Suppressor macrophage treated with lipopolysaccharide for 4 hours (primary cell): ENCODE measurements around the gene COA6.
"Not testable (repeated sequence)": the region's sequence is repeated elsewhere in the genome, so short reads cannot be mapped to it uniquely, and the experiment has no call there.

Experiments
- DNase-seq: peaks from one replicate; pipeline ENCODE4 v3.0.0-alpha.2; 2020

The COA6 gene, protein sequence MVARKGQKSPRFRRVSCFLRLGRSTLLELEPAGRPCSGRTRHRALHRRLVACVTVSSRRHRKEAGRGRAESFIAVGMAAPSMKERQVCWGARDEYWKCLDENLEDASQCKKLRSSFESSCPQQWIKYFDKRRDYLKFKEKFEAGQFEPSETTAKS

DNA sequence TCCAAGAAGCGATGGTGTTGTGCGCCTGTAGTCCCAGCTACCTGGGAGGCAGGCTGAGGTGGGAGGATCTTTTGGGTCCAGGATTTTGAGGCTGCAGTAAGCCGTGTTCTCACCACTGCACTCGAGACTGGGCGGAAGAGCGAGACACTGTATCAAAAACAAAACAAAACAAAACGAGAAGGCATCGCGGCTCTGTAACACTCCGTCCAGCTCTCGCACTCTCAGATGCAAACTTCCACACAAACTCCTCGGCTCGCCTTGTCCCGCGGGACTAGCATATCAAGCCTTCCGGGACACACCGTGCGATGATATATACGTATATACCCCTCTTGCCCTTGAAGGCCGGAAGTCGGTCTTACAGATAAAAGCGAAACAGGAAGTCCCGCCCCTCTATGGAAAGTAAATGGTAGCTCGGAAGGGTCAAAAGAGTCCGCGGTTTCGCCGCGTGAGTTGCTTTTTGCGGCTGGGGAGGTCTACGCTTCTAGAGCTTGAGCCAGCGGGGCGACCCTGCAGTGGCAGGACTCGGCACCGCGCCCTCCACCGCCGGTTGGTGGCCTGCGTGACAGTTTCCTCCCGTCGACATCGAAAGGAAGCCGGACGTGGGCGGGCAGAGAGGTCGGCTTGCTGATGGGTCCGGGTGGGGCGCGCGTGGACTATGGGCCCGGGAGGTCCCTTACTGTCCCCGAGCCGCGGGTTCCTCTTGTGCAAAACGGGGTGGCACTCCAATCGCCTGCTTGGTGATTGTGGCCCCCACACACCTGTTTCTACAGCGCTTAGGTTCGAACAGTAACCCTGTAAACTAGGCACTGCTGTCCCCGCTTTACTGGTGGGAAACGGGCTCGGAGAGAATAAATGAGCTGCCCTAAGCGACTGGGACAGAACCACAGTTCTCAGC lies at the start of gene COA6:
COA6 (plus strand) TSS at position 393 of the 895 bp plus-strand sequence; CDS start at position 404, 11 bp downstream.
- peak; percentile 98 for DNase-seq

DNA sequence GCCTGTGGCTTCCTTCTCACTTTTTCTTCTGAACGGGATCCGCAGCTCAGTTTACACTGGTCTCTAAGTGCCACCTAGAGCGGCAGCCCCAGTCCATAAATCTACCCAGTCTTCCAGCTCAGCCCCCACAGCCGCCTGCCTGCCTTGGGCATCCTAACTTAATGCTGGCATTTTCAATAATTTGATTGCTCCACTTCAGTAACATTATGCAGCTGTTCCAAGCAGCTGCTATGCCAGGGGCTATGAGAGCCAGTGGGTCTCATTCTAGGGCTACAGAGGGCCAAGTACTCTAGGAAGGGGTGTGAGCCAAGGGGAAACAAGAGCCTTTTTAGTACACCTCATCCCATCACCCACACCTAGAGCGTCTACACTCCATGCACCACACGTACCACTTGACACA lies 48.4 kb upstream of the COA6 start:
- no peak for DNase-seq

DNA sequence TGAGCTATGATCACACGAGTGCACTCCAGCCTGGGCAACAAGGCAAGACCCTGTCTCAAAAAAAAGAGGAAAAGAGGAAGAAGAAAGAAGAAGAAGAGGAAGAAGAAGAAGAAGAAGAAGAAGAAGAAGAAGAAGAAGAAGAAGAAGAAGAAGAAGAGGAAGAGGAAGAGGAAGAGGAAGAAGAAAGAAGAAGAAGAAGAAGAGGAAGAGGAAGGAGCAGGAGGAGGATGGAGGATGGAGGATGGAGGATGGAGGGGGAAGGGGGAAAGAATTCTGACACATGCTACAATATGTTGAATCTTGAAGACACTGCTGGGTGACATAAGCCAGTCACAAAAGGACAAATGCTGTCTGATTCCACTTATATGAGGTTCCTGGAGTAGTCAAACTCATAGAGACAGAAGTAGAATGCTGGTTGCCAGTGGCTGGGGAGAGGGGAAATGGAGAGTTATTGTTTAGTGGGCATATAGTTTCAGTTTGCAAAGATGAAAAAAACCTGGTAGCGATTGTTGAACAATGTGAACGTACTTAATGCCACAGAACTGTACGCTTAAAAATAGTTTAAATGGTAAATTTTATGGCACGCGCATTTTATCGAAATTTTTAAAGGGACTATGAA lies 47.3 kb upstream of the COA6 start:
- DNase-seq: no peak

DNA sequence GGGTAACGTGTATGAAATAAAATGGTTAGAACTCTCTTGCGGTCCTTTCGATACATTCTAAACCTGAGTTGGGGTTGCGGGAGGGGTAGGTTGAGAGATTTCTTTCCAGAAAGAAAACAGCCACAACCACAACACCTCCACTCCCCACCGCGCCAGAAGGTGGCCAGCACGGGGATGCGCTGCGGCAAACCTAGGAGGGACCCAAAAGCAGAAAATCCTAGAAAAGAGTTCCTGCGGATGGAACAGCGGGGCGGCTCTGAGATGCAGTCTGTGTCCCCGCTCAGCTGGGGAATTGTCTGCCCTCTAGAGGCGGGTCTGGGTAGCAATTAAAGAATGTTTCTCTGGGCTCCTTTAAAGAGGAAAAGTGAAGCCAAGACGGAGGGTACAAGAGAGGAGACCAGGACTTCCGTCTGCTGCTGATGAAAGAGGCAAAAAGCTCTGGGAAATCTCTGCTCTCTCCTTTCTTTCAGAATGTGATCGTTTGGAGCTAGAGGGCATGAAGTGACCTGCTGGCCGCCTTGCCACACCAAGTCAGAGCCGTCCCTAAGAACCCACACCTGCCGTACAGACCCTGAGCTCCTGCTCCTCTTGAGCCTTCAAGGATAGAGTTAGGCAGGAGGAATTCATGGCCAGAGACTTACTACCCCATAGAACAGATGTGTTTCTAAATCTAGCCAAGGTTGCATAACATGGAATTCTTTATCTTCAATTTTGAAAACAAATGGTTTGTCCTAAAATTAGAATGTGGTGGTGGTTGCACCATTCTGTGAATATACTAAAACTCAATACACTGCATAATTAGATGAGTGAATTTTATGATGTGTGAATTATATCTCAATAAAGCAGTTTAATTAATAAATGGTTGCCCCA lies 46.5 kb upstream of the COA6 start:
- DNase-seq: peak; percentile 75

DNA sequence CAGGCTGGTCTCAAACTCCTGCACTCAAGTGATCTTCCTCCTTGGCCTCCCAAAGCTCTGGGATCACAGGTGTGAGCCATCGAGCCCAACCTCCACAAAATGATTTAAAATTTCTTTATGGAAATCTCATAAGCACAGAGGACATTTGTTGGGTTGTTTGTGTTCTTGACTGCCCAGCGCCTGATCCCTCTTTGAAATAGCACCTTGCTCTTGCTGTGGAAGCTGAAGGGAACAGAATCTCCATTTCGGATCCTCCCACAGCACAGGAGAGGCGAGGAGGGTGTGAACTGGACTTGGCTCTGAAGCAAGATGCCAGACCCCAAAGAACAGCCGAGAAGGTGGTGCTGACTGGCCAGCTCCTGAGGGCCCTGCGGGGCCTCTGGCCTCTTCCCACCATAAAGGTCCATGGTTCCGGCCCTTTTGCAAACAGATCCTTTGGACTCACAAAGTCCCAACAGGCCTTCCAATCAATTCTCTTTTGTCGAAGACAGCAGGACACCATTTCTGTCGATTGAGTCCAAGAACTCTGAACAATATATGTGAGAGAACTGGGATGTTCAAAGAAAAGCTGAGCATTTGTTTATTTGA lies 45.6 kb upstream of the COA6 start:
- DNase-seq: no peak

DNA sequence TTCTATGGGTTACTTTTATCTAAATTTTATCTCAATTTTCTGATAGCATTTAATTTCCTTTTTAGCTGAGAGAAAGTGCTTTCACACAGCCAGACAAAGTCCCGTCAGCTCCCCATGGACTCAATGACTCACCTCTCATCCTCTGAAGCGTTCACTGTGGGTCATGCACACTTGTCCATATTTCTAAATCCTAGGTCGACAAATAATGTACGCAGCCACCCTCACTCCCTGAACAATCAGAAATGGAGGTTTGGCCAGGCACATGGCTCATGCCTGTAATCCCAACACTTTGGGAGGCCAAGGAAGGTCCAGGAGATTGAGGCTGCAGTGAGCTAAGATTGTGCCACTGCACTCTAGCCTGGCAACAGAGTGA lies 42.4 kb upstream of the COA6 start:
- peak; percentile 70 for DNase-seq

DNA sequence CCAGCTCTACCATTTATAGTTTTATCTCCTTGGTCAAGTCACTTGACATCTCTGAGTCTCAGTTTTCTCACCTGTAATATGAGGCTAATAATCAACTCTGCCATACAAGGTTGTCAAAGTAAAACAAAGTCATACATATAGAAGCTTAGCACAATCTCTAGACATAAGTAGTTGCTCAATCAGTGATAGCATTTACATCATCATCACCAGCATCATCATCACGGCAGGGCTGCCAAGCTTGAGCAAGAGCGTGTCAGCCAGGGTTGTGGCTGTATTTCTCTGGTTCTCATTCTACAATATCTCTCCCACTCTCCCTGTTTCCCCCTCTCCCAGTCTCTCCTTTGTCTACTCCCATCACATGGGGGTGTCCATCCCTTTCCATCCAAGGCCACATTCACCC lies 41.7 kb upstream of the COA6 start:
- peak; percentile 82 for DNase-seq

DNA sequence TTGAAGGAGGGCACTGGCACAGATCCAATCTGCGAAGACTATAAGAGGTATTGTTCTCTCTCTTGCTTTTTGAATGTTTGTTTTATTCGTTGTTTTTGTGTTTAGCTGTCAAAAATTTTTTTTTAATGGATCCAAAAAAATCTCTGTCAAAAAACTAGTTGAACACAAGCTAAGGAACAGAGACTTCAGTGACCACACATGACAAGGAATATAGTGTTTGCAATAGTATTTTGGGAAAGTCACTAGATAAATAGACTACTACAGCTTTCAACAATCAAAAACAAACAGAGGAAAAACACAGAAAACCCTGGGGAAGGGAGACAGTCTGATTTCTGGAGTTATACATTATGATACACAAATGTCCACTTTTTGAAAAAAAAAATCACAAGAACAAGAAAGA lies 36.9 kb upstream of the COA6 start:
- DNase-seq: no peak

DNA sequence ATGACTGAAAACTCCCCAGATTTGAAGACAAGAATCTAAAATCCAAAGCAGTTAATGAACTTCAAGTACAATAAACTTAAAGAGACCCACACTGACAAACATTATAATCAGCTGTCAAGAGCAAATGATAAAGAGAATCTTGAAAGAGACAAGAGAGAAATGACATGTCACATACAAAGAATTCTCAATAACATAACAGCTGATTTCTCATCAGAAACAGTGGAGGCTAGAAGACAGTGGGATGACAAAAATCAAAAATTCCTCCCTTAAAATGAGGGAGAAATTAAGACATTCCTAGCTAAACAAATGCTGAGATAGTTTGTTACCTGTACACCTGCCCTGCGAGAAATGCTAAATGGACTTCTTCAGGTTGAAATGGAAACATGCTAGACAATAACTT lies 36.0 kb upstream of the COA6 start:
- no peak for DNase-seq

DNA sequence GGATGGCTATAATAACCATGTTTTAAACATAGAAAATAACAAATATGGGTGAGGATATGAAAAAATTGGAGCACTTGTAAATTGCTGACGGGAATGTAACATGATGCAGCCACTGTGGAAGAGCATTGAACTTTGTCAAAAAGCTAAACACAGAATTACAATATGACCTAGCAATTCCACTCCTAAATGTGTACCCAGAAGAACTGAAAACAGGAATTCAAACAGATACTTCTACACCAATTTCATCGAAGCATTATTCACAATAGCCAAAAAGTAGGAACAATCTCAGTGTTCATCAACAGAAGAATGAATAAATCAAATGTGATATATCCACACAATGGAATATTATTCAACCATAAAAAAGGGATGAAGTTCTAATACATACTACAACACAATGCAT lies 32.7 kb upstream of the COA6 start:
- no peak for DNase-seq

DNA sequence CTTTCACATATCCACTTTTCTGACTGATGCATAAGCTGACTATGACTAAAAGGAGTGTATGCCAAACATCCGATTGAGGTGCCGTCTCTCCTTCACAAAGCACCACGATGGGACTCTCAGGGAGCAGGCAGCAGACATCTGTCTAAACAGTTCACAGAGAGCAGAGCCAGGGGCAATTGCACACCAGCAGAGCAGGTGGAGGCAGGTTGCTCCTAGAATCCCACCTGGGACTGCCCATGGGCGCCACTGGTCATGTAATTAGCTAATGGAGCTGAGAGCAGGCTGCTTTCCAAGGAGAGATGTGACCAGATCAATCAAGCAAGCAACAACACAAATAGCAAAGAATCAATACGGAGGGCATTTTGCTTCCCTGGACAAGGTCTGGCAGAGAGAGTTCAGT lies 30.5 kb upstream of the COA6 start:
- DNase-seq: no peak

DNA sequence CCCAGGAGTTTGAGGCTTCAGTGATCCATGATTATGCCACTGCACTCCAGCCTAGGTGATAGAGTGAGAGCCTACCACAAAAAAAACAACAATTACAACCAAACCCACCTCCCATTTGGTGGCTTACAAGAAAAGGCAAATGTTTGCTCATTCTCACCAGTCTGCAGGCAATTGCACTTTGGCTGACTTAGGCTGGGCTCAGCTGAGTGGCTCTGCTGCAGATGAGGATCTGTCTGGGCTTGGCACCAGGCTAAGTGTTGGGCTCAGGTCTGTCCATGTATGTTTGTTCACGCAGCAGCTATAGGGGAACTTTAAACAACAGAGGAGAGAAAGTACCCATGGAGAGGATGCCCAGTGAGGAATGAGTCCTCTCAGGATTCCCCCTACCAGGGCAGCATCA lies 28.0 kb upstream of the COA6 start:
- no peak for DNase-seq

DNA sequence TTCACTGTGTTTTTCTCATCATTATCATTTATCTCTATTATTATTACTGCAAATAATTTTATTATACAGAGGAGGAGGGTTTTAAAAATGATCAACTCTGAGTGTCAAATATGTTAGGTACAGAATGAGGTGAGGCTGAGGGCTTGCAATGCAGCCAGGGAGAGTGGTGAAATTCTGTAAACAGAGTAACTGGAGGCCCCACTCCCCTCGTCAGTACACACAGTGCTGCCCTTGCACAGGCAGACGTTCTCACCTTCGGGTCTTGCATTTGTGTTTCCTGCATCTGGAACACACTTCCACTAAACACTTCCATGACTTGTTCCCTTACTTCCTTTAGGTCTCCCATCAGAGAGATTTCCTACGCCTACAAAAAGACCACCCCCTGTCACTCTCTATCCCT lies 24.3 kb upstream of the COA6 start:
- no peak for DNase-seq

DNA sequence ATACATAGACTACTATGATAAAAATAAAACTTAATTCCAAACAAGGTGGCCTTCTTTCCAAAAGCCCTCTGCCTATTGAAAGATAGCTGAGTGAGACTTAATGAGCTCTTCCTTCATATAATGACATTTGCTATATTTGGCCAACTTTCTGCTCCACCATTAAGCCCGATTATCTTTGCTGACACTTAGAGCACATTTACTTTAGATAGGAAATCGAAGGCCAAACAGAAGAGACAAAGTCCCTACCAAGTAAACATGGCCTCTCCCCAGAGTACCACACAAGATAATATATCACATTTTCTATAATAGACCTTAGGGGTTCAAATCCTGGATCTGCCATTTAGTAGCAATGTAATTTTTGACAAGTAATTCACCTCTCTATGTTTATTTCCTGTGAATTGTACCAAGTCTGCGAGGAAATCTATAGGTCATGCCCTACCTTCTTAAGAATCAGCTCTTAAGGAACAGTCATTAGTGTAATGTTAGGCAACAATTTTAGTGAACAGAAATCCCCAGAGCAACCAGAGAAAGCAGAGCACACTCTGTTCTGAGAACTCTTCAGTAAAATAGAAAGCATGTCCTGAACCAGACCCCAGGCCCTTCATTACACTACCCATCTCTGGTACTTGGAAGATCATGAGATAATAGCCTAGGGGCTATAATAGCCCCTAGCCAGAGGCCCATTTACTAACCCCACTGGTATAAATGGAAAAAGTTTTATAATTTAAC lies 17.3 kb upstream of the COA6 start:
- no peak for DNase-seq

DNA sequence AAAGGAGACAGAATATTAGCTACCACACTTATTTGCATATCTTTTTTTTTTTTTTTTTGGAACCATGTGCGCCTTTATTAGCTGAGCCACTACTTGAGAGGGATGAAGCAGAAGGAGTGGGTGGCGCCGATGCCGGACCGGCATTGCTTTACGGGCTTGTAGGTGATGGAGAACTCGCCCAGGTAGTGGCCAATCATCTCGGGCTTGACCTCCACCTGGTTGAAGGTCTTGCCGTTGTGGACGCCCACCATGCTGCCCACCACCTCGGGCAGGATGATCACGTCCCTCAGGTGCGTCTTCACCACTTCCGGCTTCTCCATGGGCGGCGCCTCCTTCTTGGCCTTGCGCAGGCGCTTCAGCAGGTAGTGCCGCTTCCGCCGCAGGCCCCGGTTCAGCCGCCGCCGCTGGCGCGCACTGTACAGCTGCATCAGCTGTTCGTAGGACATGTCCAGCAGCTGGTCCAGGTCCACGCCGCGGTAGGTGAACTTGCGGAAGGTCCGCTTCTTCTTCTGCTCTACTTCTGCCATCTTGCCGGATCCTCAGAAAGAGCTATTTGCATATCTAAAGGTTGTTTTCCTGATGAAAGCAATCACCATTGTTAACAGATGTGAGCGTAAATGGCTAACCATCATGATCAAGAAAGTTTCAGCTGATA lies 16.5 kb upstream of the COA6 start:
- DNase-seq: not testable (repeated sequence)

DNA sequence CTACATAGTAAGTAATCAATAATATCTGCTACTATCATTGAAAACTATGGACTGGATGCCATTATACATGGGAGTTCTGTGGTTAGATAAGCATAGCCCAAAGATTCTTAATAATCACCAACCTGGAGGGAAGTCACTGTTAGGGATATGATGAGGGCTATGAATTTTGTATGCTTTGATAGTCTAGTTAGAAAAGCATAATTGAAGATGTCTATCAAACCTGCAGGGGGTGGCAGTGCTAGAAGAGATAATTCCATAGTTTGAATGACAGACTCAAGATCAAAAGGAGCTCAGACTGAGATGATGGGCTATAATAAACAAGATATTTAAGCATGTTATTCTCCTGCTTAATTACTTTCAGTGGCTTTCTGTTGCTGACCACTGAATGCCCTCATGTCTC lies 15.4 kb upstream of the COA6 start:
- DNase-seq: no peak

DNA sequence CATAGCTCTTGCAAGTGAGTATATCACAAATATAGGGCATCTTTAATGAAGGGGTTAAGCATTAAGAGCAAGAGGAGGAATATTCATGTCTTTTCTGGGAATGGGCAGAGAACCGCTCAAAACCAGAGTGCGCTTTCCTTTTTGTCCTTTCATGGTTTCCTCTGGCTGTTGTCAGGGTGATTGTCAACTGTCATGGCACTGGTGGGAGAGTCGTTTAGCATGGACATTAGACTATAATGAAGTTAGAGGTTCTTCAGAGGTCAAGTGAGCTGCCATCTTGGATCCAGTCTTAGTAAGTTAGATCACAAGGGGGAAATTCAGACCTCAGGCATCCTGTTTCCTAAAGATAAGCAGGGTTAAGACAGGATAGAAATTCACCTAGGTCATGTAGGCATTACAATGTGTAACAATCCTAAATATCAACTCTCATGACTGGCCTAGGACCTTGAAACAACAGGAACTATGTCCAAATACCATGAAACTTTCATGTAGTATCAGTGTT lies 12.1 kb upstream of the COA6 start:
- no peak for DNase-seq

DNA sequence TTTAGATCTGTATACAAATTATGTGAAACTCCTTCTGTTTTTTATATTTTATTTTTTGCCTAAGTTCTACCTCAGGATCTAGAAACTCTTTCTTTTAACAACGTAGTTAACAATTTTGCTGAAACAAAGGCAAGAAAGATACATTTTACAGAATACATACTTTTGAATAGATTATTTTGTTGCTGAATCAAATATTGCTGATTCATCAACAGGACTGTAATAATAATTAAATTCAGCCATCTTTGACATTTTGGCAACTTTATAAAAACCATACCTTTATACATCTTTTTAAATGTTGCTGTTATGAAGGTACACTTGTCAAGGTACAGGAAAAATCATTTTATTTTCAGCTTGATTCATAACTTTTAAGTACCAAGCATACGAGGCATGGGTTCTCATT lies 10.7 kb upstream of the COA6 start:
- no peak for DNase-seq

DNA sequence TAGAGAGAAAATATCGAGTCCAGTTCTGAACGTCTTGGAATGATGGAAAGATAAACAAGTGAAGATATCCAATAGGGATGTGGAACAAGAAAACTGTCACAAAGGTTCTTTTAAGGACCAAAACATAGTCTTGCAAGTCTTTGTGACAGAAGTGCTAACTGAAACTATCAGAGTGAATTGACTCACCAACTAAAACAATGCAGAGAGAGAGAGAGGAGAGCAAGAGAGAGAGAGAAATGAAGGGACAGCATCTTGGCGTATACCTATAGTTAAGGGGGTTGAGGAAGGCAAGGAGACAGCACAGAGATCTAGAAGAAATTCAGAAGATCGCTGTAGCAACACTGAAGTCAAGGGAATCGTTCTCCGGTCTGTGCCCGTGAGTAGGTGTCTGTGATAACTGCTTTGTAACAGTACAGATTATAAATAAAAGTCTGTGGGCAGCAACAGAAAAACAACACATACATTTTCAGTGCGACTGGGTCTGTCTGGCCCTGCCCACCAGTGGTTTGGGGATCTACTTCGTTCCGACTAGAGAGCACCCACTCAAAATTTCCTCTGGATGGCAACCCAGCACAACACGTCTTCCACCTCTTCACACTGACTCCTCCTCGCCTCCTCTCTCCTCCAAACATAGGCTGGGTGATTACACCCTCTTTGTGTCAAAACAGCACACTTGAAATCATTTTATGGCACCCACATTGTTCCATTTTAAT lies 4.8 kb upstream of the COA6 start:
- DNase-seq: no peak

DNA sequence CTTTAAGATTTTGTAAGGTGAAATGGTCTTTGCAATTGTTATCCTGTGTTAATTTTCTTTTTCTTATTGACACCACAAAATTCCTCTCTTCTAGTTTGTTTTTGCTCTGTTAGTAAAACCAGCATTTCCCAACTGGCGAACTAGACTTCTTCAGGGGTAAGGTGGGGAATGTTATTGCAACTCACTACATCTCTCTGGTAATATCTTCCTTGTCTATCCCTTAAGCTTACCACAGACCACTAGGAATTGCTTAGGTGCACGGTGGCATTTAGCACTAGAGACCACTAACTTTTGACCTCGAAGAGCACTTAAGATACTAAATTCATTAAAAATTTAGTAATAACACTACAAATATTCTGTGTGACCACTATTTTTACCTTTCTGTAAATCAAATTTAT lies 4.2 kb upstream of the COA6 start:
- no peak for DNase-seq

DNA sequence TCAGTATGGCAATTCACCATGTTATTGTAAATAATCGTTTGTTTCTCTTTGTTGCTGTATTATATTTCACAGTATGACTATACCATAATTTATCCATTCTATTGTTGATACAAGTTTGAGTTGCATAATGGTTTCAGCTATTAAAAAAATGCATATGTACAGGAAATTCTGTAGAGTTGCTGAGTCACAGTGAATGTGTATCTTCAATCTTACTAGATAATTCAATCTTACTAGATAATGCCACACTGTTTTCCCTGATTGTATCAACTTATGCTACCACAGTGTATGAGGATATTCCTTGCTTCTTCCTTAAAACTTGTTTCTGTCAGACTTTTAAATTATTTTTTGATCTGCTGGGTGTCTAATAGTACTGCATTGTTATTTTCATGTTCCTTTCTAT lies 3.5 kb upstream of the COA6 start:
- DNase-seq: peak; percentile 34
